Rectal smooth muscle tissue (tissue), 1 donor: Measurements from ENCODE around the gene IKBKG.
"Not testable (repeated sequence)": the region's sequence is repeated elsewhere in the genome, so short reads cannot be mapped to it uniquely, and the experiment has no call there.

ENCODE experiments used
- H3K27ac ChIP-seq: one replicate; pipeline ENCODE4 v1.7.0; 2013; ENCODE audit warnings: low read depth, low read length, inconsistent platforms
- H3K27me3 ChIP-seq: one replicate; pipeline ENCODE4 v1.7.0; 2013; ENCODE audit warnings: low read length; ENCODE audit not compliant: control insufficient read depth, insufficient read depth
- H3K36me3 ChIP-seq: one replicate; pipeline ENCODE4 v1.7.0; 2013; ENCODE audit warnings: low read length; ENCODE audit not compliant: control insufficient read depth, insufficient read depth
- H3K4me1 ChIP-seq: one replicate; pipeline ENCODE4 v1.7.0; 2013; ENCODE audit warnings: low read length; ENCODE audit not compliant: control insufficient read depth, insufficient read depth
- H3K4me3 ChIP-seq: one replicate; pipeline ENCODE4 v1.7.0; 2013; ENCODE audit warnings: low read length
- H3K9ac ChIP-seq: one replicate; pipeline ENCODE4 v1.7.0; 2013; ENCODE audit warnings: low read length

IKBKG gene, protein sequence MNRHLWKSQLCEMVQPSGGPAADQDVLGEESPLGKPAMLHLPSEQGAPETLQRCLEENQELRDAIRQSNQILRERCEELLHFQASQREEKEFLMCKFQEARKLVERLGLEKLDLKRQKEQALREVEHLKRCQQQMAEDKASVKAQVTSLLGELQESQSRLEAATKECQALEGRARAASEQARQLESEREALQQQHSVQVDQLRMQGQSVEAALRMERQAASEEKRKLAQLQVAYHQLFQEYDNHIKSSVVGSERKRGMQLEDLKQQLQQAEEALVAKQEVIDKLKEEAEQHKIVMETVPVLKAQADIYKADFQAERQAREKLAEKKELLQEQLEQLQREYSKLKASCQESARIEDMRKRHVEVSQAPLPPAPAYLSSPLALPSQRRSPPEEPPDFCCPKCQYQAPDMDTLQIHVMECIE

DNA sequence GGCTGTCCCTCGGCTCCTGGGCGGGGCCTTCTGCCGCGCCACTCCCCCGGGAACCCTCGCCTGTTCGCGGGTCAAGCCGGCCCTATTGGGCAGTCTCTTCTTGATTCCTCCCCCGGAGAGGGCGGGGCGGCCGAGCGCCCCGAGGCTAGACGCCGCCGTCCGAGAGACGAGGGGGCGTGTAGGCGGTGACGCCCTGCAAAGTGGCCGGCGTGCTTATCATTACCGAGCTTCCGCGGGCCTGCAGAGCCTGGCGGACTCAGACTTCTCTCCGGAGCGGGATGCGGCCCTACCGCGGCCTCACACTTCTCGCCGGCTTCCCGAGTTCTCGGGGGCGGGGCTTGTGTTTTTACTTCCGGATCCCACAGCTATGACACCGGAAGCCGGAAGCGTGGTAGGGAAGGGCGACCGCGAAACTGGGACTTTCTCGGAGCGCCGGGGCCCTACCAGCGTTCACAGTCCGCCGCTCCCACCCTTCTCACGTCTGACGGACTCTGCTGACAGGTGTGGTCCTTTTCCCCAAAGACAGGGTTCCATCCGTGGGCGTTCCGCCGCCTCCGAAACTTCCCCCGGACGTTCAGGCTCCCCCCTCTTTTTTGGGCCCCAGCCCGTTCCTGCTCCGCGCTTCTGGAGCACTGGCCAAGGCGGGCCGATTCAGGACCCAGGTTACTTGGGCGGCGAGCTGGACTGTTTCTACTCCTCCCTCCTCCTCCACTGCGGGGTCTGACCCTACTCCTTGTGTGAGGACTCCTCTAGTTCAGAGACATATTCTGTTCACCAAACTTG lies at the start of gene IKBKG:
IKBKG (plus strand) TSS at position 376 of the 783 bp plus-strand sequence. CDS start 4,383 bp downstream, outside the sequence.
- H3K36me3 ChIP-seq: no peaks in the 10 kb centered on the region
- H3K27me3 ChIP-seq: no peaks in the 10 kb centered on the region
- H3K9ac ChIP-seq: peak within 1 kb of the TSS; percentile 58
- H3K27ac ChIP-seq: peak within 1 kb of the TSS; percentile 84
- peak within 1 kb of the TSS; percentile 75 for H3K4me3 ChIP-seq
- peaks cover 4% of the 10 kb centered on the region for H3K4me1 ChIP-seq

- H3K4me1 ChIP-seq, H3K27me3 ChIP-seq, H3K9ac ChIP-seq, H3K4me3 ChIP-seq, H3K36me3 ChIP-seq, H3K27ac ChIP-seq: not testable (repeated sequence)
These were observed 46.0 kb upstream of the IKBKG start for GRCh38 chrX:154501423-154501822.

DNA sequence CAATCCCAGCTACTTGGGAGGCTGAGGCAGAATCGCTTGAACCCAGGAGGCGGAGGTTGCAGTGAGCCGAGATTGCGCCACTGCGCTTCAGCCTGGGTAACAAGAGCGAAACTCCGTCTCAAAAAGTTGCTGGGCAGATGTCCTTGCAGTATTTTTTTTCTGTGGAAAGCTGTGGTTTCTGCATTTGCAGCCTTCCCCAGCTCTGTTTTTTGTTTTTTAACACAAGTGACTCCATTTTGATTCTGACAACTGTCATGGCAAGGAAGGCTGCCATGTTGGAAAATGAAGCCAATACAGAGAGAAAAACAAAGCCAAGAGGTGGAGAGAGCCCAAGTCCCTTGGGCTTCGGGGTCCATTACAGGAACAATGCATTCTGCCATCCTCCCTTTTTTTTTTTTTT lies 45.3 kb upstream of the IKBKG start:
- Histone ChIP-seq H3K4me1 (no peaks in the 10 kb centered on the region), H3K27me3 (no peaks in the 10 kb centered on the region), H3K27ac (no peak overlapping the region), H3K36me3 (no peaks in the 10 kb centered on the region), H3K9ac (no peak overlapping the region), H3K4me3 (no peak overlapping the region)

- Histone ChIP-seq H3K27ac (no peak overlapping the region), H3K4me1 (no peaks in the 10 kb centered on the region), H3K36me3 (no peaks in the 10 kb centered on the region), H3K4me3 (no peak overlapping the region), H3K27me3 (no peaks in the 10 kb centered on the region), H3K9ac (no peak overlapping the region)
These were observed 44.4 kb upstream of the IKBKG start for GRCh38 chrX:154502989-154503388.

- Histone ChIP-seq H3K27ac (no peak overlapping the region), H3K9ac (no peak overlapping the region), H3K27me3 (no peaks in the 10 kb centered on the region), H3K36me3 (no peaks in the 10 kb centered on the region), H3K4me3 (no peak overlapping the region), H3K4me1 (no peaks in the 10 kb centered on the region)
These were observed 41.7 kb upstream of the IKBKG start for GRCh38 chrX:154505734-154506133.

DNA sequence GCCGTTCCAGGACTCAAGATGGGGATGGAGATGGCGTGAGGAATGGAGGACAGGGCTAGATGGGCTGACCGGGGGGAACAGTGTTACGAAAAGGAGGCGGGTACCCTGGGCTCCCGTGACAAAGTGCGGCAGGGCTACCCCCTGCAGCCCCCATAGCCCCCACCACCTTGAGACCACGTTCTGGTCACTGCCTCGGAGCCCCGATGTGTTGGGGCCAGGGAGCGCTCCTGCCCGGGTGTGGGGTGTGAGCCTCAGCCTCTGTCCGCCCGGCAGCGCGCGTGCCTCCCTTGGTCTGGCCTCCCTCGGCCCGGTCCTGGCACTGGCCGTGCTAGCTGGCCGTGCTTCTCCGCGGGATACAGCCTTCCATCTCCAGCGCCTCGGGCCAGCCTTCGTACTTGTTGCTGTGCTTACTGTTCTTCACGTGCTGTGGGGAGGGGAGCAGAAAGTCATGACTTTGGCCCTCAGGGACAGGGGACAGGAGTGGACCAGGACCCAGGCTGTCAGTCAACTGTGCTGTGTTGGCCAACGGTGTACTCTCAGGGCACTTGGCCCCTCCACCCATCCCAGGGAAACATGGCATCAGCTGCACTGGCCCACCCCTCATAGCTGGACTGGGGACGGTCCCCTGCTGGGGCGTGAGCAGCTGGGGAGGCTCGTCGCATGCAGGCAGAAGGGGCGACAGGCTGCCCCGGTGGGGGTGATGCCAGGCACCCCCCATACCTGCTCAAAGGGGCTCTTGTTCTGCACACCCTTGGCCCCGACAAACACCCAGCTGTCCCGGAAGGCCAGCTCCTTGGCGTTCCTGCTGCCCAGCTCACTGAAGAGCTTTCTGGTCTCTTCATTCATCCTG lies 40.7 kb upstream of the IKBKG start:
- Histone ChIP-seq H3K4me1 (no peaks in the 10 kb centered on the region), H3K27ac (no peak overlapping the region), H3K4me3 (no peak overlapping the region), H3K36me3 (no peaks in the 10 kb centered on the region), H3K27me3 (no peaks in the 10 kb centered on the region), H3K9ac (no peak overlapping the region)

DNA sequence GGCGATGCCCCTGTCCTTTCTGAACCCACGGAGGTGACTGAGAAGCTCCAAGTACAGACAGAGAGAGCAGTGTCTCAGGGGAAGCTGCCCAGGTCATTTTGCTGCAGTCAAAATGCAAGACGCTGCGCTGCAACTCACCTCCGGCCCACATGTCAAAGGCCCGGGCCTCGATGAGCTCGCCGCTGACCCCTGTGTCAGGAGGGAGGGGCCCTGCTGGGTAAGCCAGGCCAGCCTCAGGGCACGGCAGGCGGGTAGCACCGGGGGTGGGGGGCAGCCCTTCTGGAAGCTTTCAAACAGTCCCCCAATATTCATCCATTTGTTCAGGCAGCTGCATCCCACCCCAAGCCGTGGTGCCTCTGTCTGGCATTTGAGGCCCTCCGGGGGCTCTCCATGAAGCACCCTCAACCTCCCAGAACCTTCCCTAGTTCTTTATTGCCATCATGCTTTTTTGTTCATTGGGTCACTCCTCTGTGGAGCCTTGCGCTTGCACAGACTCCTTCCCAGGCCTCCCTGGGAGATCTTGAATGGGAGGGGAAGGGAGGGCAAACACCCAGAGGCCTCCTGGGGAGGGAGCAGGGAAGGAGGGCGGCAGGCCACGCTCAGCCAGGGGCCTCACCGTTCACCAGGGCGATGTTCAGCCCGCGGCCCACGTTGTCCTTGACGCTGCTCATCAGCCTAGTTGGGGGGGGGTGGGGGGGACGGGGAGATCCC lies 39.6 kb upstream of the IKBKG start:
- Histone ChIP-seq H3K4me1 (no peaks in the 10 kb centered on the region), H3K36me3 (no peaks in the 10 kb centered on the region), H3K4me3 (no peak overlapping the region), H3K9ac (no peak overlapping the region), H3K27me3 (no peaks in the 10 kb centered on the region), H3K27ac (no peak overlapping the region)

DNA sequence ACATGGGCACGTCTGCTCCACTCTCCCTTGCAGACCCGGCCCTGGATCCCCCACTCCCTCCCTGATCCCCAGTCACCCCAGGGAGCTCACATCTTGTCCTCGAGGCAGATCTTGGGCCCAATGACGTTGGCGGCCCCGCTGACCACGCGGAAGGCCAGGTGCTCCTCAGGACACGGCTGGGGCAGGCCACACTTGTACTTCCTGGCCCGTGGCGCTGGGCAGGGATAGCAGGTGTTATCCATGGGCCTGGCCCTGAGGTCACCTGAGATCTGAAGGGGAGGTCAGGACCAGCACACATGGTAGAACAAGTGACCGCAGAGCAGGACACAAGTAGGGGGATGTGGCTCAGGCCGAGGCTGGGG lies 39.1 kb upstream of the IKBKG start:
- Histone ChIP-seq H3K27ac (no peak overlapping the region), H3K4me3 (no peak overlapping the region), H3K36me3 (no peaks in the 10 kb centered on the region), H3K9ac (no peak overlapping the region), H3K27me3 (no peaks in the 10 kb centered on the region), H3K4me1 (no peaks in the 10 kb centered on the region)

DNA sequence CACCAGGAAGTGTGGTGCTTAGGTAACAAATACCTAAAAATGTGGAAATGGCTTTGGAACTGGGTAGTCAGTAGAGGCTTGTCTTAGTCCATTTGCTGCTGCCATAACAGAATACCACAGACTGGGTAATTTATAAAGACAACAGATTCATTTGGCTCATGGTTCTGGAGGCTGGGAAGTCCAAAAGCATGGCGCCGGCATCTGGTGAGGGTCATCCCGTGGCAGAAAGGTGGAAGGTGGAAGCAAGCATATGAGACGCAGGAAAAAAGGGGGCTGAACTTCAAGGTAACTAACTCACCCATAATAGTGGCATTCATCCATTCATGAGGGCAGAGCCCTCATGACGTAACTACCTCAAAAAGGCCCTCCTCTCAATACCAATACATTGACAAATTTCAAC lies 38.0 kb upstream of the IKBKG start:
- no peaks in the 10 kb centered on the region for H3K36me3 ChIP-seq

GRCh38 chrX:154511761-154512160 lies 35.7 kb upstream of the IKBKG start:
- Histone ChIP-seq H3K9ac (no peak overlapping the region), H3K27ac (no peak overlapping the region), H3K36me3 (no peaks in the 10 kb centered on the region), H3K4me3 (no peak overlapping the region), H3K27me3 (peaks cover 4% of the 10 kb centered on the region), H3K4me1 (no peaks in the 10 kb centered on the region)

More for the DNA sequence above, 38.0 kb upstream of the IKBKG start:
- no peak overlapping the region for H3K27ac ChIP-seq
- H3K9ac ChIP-seq: no peak overlapping the region
- no peaks in the 10 kb centered on the region for H3K4me1 ChIP-seq
- H3K4me3 ChIP-seq: no peak overlapping the region
- no peaks in the 10 kb centered on the region for H3K27me3 ChIP-seq

- H3K9ac ChIP-seq: no peak overlapping the region
- no peak overlapping the region for H3K27ac ChIP-seq
- no peak overlapping the region for H3K4me3 ChIP-seq
- peaks cover 7% of the 10 kb centered on the region for H3K4me1 ChIP-seq
- H3K36me3 ChIP-seq: no peaks in the 10 kb centered on the region
- H3K27me3 ChIP-seq: peaks cover 4% of the 10 kb centered on the region
These were observed 34.4 kb upstream of the IKBKG start for GRCh38 chrX:154512879-154513553.
